IPS-NIHi7 (cell line): Measurements from ENCODE around the gene DLG2.

Experiments
- DNase-seq: peaks from one replicate; pipeline ENCODE4 v3.0.0; 2012; ENCODE audit warnings: mixed read lengths; ENCODE audit errors: extremely low spot score

DLG2 gene

GRCh38 chr11:85558411-85558810, 68.7 kb downstream of the DLG2 start:
- no peak for DNase-seq

- DNase-seq: no peak
These were observed 75.3 kb downstream of the DLG2 start for GRCh38 chr11:85551881-85552280.

GRCh38 chr11:85541683-85542082, 85.5 kb downstream of the DLG2 start:
- DNase-seq: no peak

GRCh38 chr11:85540635-85541205, 86.4 kb downstream of the DLG2 start:
- DNase-seq: peak; percentile 26

GRCh38 chr11:85540181-85540580, 87.0 kb downstream of the DLG2 start:
- DNase-seq: no peak

GRCh38 chr11:85539740-85540139, 87.4 kb downstream of the DLG2 start:
- DNase-seq: no peak

GRCh38 chr11:85539029-85539689, 88.0 kb downstream of the DLG2 start:
- no peak for DNase-seq

- no peak for DNase-seq
These were observed 90.7 kb downstream of the DLG2 start for GRCh38 chr11:85536438-85536837.

- DNase-seq: no peak
These were observed 92.3 kb downstream of the DLG2 start for GRCh38 chr11:85534806-85535205.

GRCh38 chr11:85531191-85531897, 95.8 kb downstream of the DLG2 start:
- peak; percentile 35 for DNase-seq

- DNase-seq: no peak
These were observed 96.5 kb downstream of the DLG2 start for GRCh38 chr11:85530634-85531033.

- DNase-seq: no peak
These were observed 100.6 kb downstream of the DLG2 start for GRCh38 chr11:85526564-85526963.

GRCh38 chr11:85525686-85526085, 101.5 kb downstream of the DLG2 start:
- no peak for DNase-seq

- DNase-seq: no peak
These were observed 109.9 kb downstream of the DLG2 start for GRCh38 chr11:85517272-85517671.

- DNase-seq: no peak
These were observed 131.2 kb downstream of the DLG2 start for GRCh38 chr11:85495918-85496317.

- DNase-seq: no peak
These were observed 132.7 kb downstream of the DLG2 start for GRCh38 chr11:85494396-85494795.

GRCh38 chr11:85485902-85486301, 141.2 kb downstream of the DLG2 start:
- DNase-seq: no peak

- no peak for DNase-seq
These were observed 143.3 kb downstream of the DLG2 start for GRCh38 chr11:85483861-85484260.

GRCh38 chr11:85481862-85482261, 145.3 kb downstream of the DLG2 start:
- DNase-seq: no peak

- DNase-seq: no peak
These were observed 151.3 kb downstream of the DLG2 start for GRCh38 chr11:85475660-85476517.

- peak; percentile 17 for DNase-seq
These were observed 154.2 kb downstream of the DLG2 start for GRCh38 chr11:85472953-85473352.

- DNase-seq: peak; percentile 56
These were observed 162.9 kb downstream of the DLG2 start for GRCh38 chr11:85464283-85464682.
